Activated CD8-positive, alpha-beta T cell treated with anti-CD3 and anti-CD28 coated beads for 36 hours (primary cell): ENCODE data around the gene TMEM190. TPM values are rescaled to one million over a fixed set of nuclear protein-coding genes. Genes with fewer than 3 reads are reported as not detected.

ENCODE experiments used
- ATAC-seq: fragments of 200-7000 bp; cut with Tn5 transposase; one replicate; pipeline ENCODE4 v1.10.0; 2021; ENCODE audit warnings: mild to moderate bottlenecking, moderate library complexity
- CTCF ChIA-PET: fragments of 350-600 bp; sonication (Branson Sonifier 250); formaldehyde crosslinking; loops from one replicate; lab custom pipeline; 2021; ENCODE audit warnings: antibody characterized with exemption; lab: Charles Lee
- POLR2A ChIA-PET: fragments of 350-600 bp; sonication (Branson Sonifier 250); formaldehyde crosslinking; loops from one replicate; lab custom pipeline; 2021; ENCODE audit warnings: antibody characterized with exemption; lab: Charles Lee
- DNase-seq: peaks from one replicate; pipeline ENCODE4 v3.0.0-alpha.2; 2020
- H3K27ac Mint-ChIP-seq: one replicate; pipeline ENCODE4 v1.8.0; 2021; ENCODE audit warnings: mild to moderate bottlenecking, mixed read lengths
- H3K27me3 Mint-ChIP-seq: one replicate; pipeline ENCODE4 v1.8.0; 2021; ENCODE audit warnings: mixed read lengths
- H3K36me3 Mint-ChIP-seq: one replicate; pipeline ENCODE4 v1.8.0; 2021; ENCODE audit warnings: low read depth, mixed read lengths
- H3K4me1 Mint-ChIP-seq: one replicate; pipeline ENCODE4 v1.8.0; 2021; ENCODE audit warnings: low read depth, mixed read lengths
- H3K4me3 Mint-ChIP-seq: one replicate; pipeline ENCODE4 v1.8.0; 2021; ENCODE audit warnings: mild to moderate bottlenecking, moderate library complexity, mixed read lengths
- H3K9me3 Mint-ChIP-seq: one replicate; pipeline ENCODE4 v1.8.0; 2021; ENCODE audit warnings: mixed read lengths
- CTCF ChIP-seq: fragments of 200-600 bp; IDR thresholded peaks from one replicate; pipeline ENCODE4 v1.8.0; 2022; ENCODE audit warnings: antibody characterized with exemption, mild to moderate bottlenecking
- intact Hi-C: fragments of 100-400 bp; cut with micrococcal nuclease; formaldehyde crosslinking; loops from one replicate; pipeline ENCODE4 v1.10.0; 2022
- total RNA-seq, 2 experiments: library from RNA; stranded (reverse); gene quantifications; one replicate each; pipeline ENCODE4 v1.2.3, GENCODE V29; 2021

Gene TMEM190
- total RNA-seq, 2 experiments from 2014 or later, result not detected

- Mint-ChIP-seq H3K27me3 (no peaks in the 10 kb centered on the region), H3K36me3 (peaks cover 48% of the 10 kb centered on the region), H3K27ac (peak overlapping the region; percentile 46), H3K9me3 (no peaks in the 10 kb centered on the region), H3K4me3 (no peak overlapping the region), H3K4me1 (peaks cover 36% of the 10 kb centered on the region)
- ChIA-PET CTCF (interaction anchor here (1.2 kb wide), 1 partner anchor 113 kb away, joined by 3 read pairs; no protein-coding TSS in a partner anchor), POLR2A (interaction anchor here (0.7 to 10.2 kb wide), 9 partner anchors 9 to 232 kb away, joined by 3 to 217 read pairs (median 4); partner anchors contain the start of gene UBE2S)
- no peak for ATAC-seq
- no peak for DNase-seq
- TF ChIP-seq CTCF, result no peak
- intact Hi-C loops, result no loop called here
Measured at GRCh38 chr19:55390461-55390880, 13.8 kb downstream of the TMEM190 start.

GRCh38 chr19:55391191-55391670 lies 14.6 kb downstream of the TMEM190 start:
- H3K27me3 Mint-ChIP-seq, result no peaks in the 10 kb centered on the region
- H3K4me3 Mint-ChIP-seq, result no peak overlapping the region
- POLR2A ChIA-PET, result interaction anchor here (1.2 to 10.2 kb wide), 5 partner anchors 8 to 213 kb away, joined by 3 to 217 read pairs (median 4); partner anchors contain the start of gene UBE2S
- no peaks in the 10 kb centered on the region for H3K9me3 Mint-ChIP-seq
- no peak for TF ChIP-seq CTCF
- peaks cover 41% of the 10 kb centered on the region for H3K36me3 Mint-ChIP-seq
- DNase-seq (no peak), ATAC-seq (no peak)
- peaks cover 34% of the 10 kb centered on the region for H3K4me1 Mint-ChIP-seq
- H3K27ac Mint-ChIP-seq, result no peak overlapping the region
- CTCF ChIA-PET, result interaction anchor here (1.2 kb wide), 1 partner anchor 113 kb away, joined by 3 read pairs; no protein-coding TSS in a partner anchor
- intact Hi-C loops, result no loop called here

DNA sequence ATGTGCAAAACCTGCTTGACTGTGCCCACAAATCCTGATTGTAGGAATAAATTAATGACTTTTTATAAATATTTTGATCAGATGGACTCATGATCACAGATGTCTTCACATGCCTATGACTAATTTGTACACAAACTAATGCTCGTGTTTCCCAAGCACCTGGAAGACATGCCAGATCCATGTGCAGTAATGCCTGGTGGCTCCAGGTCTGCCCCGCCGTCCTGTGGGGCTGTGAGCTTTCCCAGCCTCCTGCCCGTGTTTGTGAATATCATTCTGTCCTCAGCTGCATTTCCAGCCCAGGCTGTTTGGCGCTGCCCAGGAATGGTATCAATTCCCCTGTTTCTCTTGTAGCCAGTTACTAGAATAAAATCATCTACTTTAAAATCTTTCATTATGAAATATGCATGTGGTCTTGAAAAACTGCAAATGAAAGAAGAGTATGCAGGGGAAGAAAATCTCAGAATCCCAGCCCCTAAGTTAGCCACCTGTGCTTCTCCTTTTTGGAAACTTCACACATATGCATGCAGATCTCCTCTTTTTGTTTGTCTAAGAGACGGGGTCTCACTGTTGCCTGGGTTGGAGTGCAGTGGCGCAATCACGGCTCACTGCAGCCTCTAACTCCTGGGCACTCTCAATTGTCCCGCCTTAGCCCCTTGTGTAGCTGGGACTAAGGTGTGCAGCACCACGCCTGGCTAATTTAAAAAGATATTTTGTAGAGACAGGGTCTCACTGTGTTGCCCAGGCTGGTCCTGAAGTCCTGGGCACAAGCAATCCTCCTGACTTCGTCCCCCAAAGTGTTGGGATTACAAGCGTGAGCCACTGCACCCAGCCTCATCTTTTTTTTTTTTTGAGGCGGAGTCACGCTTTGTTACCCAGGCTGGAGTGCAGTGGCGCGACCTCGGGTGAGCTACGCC lies 15.3 kb downstream of the TMEM190 start:
- no peak for TF ChIP-seq CTCF
- no peak for ATAC-seq
- H3K9me3 Mint-ChIP-seq, result no peaks in the 10 kb centered on the region
- DNase-seq, result no peak
- peaks cover 32% of the 10 kb centered on the region for H3K4me1 Mint-ChIP-seq
- H3K27me3 Mint-ChIP-seq, result no peaks in the 10 kb centered on the region
- CTCF ChIA-PET, result interaction anchor here (1.2 kb wide), 1 partner anchor 114 kb away, joined by 3 read pairs; no protein-coding TSS in a partner anchor
- intact Hi-C loops, result no loop called here
- H3K36me3 Mint-ChIP-seq, result peaks cover 34% of the 10 kb centered on the region
- POLR2A ChIA-PET, result interaction anchor here (1.2 to 10.2 kb wide), 6 partner anchors 8 to 213 kb away, joined by 3 to 217 read pairs (median 5); partner anchors contain the start of genes TMEM238 and UBE2S
- no peak overlapping the region for H3K4me3 Mint-ChIP-seq
- no peak overlapping the region for H3K27ac Mint-ChIP-seq

GRCh38 chr19:55392820-55393761 lies 16.5 kb downstream of the TMEM190 start:
- intact Hi-C loops, result no loop called here
- Mint-ChIP-seq H3K27me3 (no peaks in the 10 kb centered on the region), H3K27ac (no peak overlapping the region), H3K36me3 (peaks cover 23% of the 10 kb centered on the region), H3K4me1 (peaks cover 28% of the 10 kb centered on the region), H3K4me3 (no peak overlapping the region), H3K9me3 (no peaks in the 10 kb centered on the region)
- ChIA-PET CTCF (interaction anchor here (1.0 to 1.2 kb wide), 2 partner anchors 9 to 10 kb away, joined by 3 to 5 read pairs; partner anchors contain the start of gene TMEM238), POLR2A (interaction anchor here (0.6 to 3.2 kb wide), 8 partner anchors 7 to 17 kb away, joined by 3 to 32 read pairs (median 5); partner anchors contain the start of genes RPL28, TMEM238 and UBE2S)
- ATAC-seq (no peak), DNase-seq (no peak)
- TF ChIP-seq CTCF, result no peak
